ENCODE results near the gene PPP1R27. TPM values are rescaled to one million over a fixed set of nuclear protein-coding genes. Genes with fewer than 3 reads are reported as not detected.
A peak's percentile ranks its signal among the peaks of the same experiment; 100 is the strongest.

The PPP1R27 gene
- not detected for total RNA-seq

- no peaks in the 10 kb centered on the region for H3K9me3 ChIP-seq
- ATAC-seq (ENCODE audit: low FRiP score in 2 of 2) = no peak
- peaks cover 18 to 35% (median 25%) of the 10 kb centered on the region in 4 donors for H3K4me1 ChIP-seq
- peak within 1 kb of the TSS in 3 of 4 donors; percentile 86 to 97 (median 88) for H3K4me3 ChIP-seq
- DNase-seq = peak in 1 of 2 donors; percentile 84
- H3K27ac ChIP-seq = peak within 1 kb of the TSS; percentile 91 to 96 (median 92)
- no peaks in the 10 kb centered on the region for H3K36me3 ChIP-seq
- WGBS, 2 donors = 93 to 98% methylated on average over 6 to 24 of the region's 26 CpGs
- H3K27me3 ChIP-seq = no peaks in the 10 kb centered on the region
- TF ChIP-seq EP300 (IDR thresholded peaks at IDR 0.05) = no peak
- no peak for TF ChIP-seq POLR2A (IDR thresholded peaks at IDR 0.05)
- no peak for TF ChIP-seq CTCF (IDR thresholded peaks at IDR 0.05)
- no peak for TF ChIP-seq POLR2AphosphoS5 (IDR thresholded peaks at IDR 0.05)
Measured at GRCh38 chr17:81834831-81835267, at the start of gene PPP1R27. Gene PPP1R27 (minus strand): TSS chr17:81835050. CDS start chr17:81834953, 97 bp downstream.

GRCh38 chr17:81884520-81884919, 49.7 kb upstream of the PPP1R27 start:
- Histone ChIP-seq H3K4me1 (peaks cover 0 to 3% (median under 1%) of the 10 kb centered on the region in 4 donors), H3K27ac (no peak overlapping the region), H3K9me3 (no peaks in the 10 kb centered on the region), H3K27me3 (no peaks in the 10 kb centered on the region), H3K36me3 (peaks cover 12 to 72% (median 53%) of the 10 kb centered on the region in 4 donors), H3K4me3 (no peak overlapping the region)
- DNase-seq (no peak), ATAC-seq (ENCODE audit: low FRiP score in 2 of 2) (no peak)
- no peak for TF ChIP-seq POLR2AphosphoS5 (IDR thresholded peaks at IDR 0.05)
- no peak for TF ChIP-seq CTCF (IDR thresholded peaks at IDR 0.05)
- no peak for TF ChIP-seq EP300 (IDR thresholded peaks at IDR 0.05)
- no peak for TF ChIP-seq POLR2A (IDR thresholded peaks at IDR 0.05)
- WGBS, 2 donors = 75 to 78% methylated on average over 5 to 11 of the region's 11 CpGs

GRCh38 chr17:81879121-81879520, 44.3 kb upstream of the PPP1R27 start:
- TF ChIP-seq POLR2A (IDR thresholded peaks at IDR 0.05) = no peak
- TF ChIP-seq CTCF (IDR thresholded peaks at IDR 0.05) = no peak
- no peak for TF ChIP-seq EP300 (IDR thresholded peaks at IDR 0.05)
- TF ChIP-seq POLR2AphosphoS5 (IDR thresholded peaks at IDR 0.05) = no peak
- 87 to 95% methylated on average over 5 of the region's 5 CpGs for WGBS, 2 donors
- Histone ChIP-seq H3K4me1 (no peaks in the 10 kb centered on the region), H3K9me3 (no peaks in the 10 kb centered on the region), H3K4me3 (no peak overlapping the region), H3K36me3 (peaks cover 0 to 23% (median 9%) of the 10 kb centered on the region in 4 donors), H3K27me3 (no peaks in the 10 kb centered on the region), H3K27ac (no peak overlapping the region)
- DNase-seq = no peak
- no peak for ATAC-seq (ENCODE audit: low FRiP score in 2 of 2)

- DNase-seq = no peak
- Histone ChIP-seq H3K9me3 (no peaks in the 10 kb centered on the region), H3K4me3 (no peak overlapping the region), H3K36me3 (peaks cover 0 to 15% (median 6%) of the 10 kb centered on the region in 4 donors), H3K27me3 (no peaks in the 10 kb centered on the region), H3K27ac (no peak overlapping the region), H3K4me1 (no peaks in the 10 kb centered on the region)
- TF ChIP-seq CTCF (IDR thresholded peaks at IDR 0.05) (no peak), POLR2AphosphoS5 (IDR thresholded peaks at IDR 0.05) (no peak), EP300 (IDR thresholded peaks at IDR 0.05) (no peak), POLR2A (IDR thresholded peaks at IDR 0.05) (no peak)
- ATAC-seq (ENCODE audit: low FRiP score in 2 of 2) = no peak
- WGBS, 2 donors = 91 to 100% methylated on average over 3 of the region's 3 CpGs
Measured at GRCh38 chr17:81878294-81878693, 43.4 kb upstream of the PPP1R27 start.

- Histone ChIP-seq H3K27me3 (no peaks in the 10 kb centered on the region), H3K36me3 (peaks cover 0 to 12% (median 6%) of the 10 kb centered on the region in 4 donors), H3K4me3 (no peak overlapping the region), H3K9me3 (no peaks in the 10 kb centered on the region), H3K4me1 (peaks cover 3 to 7% (median 4%) of the 10 kb centered on the region in 4 donors), H3K27ac (no peak overlapping the region)
- TF ChIP-seq POLR2AphosphoS5 (IDR thresholded peaks at IDR 0.05) (no peak), POLR2A (IDR thresholded peaks at IDR 0.05) (no peak), EP300 (IDR thresholded peaks at IDR 0.05) (no peak), CTCF (IDR thresholded peaks at IDR 0.05) (no peak)
- WGBS, 2 donors = 91 to 95% methylated on average over 5 of the region's 5 CpGs
- DNase-seq (no peak), ATAC-seq (ENCODE audit: low FRiP score in 2 of 2) (no peak)
Measured at GRCh38 chr17:81877569-81877968, 42.7 kb upstream of the PPP1R27 start.
